CD4-positive, alpha-beta T cell treated with Interleukin-21 for 1 hour (primary cell): ENCODE measurements around the gene PICALM.
A peak's percentile ranks its signal among the peaks of the same experiment; 100 is the strongest.

Experiments used
- DNase-seq: peaks from one replicate; pipeline ENCODE4 v3.0.0-alpha.2; 2020

The PICALM gene

DNA sequence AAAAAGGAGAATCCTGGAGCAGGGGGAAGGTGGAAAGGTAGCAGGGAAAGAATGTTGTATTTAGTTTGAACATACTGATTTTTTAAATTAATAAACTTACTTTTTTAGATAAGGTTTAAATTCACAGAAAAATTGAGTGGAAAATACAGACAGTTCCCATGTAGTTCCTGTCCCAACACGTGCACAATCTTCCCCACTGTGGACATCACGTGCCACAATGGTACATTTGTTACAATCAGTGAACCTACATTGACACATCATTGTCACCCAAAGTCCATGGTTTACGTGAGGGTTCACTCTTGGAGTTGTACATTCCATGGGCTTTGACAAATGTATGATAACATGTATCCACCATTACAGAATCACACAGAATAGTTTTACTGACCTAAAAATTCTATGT, 10.5 kb upstream of the PICALM start:
- DNase-seq: no peak

DNA sequence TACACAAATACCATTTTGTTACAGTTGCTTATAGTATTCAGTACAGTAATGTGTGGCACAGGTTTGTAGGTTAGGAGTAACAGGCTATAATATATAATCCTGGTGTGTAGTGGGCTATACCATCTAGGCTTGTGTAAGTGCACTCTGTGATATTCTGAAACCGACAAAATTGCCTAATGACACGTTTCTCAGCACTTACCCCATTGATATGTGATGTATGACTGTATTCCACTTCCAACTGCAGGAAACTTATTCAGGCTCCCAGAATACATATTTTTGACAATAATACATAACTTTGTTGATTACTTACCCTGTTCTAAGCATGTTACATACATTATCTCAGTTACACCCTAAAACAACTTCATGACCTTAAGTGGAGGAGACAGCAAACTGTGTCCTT, 5.1 kb upstream of the PICALM start:
- DNase-seq: no peak

- DNase-seq: no peak
These were observed 3.3 kb upstream of the PICALM start for GRCh38 chr11:86072211-86072610.

DNA sequence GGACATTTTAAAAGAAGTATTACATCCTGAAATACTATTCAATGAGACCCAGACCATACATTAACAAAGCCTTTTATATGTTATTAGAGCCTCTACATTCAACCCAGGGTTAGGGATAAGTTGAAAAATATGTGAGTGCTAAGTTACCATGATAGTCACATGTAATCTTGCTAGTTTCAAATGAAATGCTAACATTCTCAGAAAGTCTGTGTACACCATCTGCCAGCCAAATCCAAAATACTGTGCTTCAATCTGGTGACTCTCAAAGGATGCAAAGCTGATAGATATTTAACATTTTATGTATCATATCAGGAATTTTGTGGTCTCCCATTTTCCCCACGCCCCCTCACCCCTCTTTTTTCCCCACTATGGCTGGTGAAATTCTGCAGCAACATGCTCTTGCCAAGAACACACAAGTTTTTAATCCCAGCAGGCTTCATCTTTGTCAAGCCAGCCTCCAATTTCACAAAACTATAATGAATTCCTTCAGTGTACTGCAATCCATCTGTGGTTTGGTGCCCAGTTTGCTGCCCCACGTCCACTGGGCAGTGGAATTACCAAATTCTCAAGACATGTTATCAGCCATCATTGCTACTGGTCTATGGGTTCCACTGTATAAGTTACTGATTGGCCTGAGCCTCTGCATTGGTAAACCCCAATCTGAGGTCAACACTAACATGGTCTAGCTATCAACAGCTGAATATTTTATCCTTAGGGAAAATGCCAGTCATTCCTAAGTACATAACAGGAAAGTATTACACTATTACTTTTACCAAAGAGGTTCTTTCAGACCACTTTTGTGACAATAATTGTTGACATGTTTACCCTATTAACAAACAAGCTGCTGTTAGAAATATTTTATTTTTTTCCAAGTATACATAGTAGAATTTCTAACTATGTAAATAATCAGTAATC, 1.5 kb upstream of the PICALM start:
- no peak for DNase-seq

- peak; percentile 37 for DNase-seq
These were observed 671 bp upstream of the PICALM start for GRCh38 chr11:86069408-86070101.

DNA sequence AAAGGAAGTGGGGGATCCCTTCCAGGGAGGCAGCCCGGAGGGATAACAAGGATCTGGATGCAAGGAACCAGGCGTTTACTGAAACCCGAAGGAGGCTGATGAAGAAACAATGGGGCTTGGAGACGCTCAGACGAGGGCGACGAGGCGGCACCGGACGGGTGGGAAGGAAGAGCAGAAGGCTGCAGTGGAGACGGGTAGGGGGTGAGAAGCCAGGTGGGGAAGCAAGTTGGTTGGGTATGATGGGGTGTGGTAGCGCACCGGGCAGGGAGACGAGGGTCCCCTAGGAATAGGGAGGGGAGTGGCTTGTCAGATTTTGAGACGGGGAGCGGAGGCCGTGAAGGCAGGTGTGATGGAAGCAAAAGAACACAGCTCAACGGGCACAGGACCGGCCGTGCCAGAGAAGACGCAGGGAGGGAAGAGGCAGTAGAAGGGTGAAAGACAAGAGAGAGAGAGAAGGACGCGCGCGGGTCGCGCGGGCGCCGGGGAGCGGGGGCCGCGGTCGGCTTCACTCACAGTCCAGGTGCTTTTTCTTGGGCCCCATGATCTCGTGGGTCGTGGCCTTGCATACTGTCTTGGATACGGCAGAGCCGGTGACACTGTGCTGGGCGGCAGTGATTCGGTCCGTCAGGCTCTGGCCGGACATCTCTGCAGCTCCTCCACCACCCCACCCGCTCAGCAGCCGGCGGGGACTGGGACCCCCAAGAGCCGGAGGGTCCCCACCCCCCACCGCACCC, 579 bp downstream of the PICALM start:
- peak; percentile 34 for DNase-seq

DNA sequence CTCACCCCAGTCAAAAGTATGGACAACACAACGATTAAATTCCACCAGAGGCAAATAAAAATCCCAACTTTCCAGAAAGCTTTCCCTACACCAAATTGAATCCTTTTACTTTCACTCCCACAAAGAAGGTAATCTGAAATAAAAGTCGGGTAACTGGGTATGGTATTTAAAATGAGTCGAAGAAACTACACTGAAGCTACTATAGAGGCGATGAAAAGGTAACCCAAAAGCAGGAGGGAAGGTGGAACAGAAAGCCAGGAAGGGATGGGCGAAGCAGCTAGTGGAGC, 1.1 kb downstream of the PICALM start:
- DNase-seq: no peak

DNA sequence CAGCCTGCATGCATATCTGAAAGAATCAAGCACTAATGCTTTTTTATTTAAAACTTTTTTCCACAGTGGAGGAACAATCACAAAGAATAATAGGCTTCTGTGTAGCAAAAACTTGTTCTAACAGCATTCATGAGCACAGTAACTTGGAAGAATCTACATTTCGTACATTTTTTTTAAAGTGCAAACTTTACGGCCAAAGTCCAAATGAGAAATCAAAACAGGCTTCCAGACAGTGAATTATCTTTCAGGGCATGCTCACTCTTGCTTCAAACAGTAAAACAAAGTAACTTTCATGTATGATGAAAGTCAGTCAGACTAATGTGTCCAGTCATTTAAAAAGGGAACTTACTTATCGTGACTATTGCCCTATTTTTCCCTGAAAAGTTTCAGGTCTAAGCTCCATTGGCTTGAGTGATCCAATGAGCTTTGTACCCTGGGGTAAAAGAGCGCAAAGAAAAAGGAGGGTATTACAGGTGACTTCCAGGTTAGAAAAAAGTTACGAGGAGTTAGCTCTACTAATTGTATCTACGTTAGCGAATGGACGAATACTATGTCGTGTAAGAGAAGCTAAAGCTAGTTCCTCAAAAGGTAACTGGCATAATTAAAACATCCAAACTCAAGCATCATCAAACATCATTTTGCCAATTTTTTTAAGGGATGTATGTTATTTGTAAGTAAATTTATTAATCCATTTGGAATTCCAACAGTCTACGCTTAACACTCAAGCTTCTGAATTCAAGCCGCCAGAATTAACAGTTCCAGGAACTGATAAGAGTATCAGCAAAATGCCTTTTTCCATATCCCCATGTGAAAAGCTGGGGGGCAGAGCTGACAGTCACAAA, 1.7 kb downstream of the PICALM start:
- DNase-seq: peak; percentile 42

GRCh38 chr11:86066657-86067008, 2.3 kb downstream of the PICALM start:
- DNase-seq: no peak

DNA sequence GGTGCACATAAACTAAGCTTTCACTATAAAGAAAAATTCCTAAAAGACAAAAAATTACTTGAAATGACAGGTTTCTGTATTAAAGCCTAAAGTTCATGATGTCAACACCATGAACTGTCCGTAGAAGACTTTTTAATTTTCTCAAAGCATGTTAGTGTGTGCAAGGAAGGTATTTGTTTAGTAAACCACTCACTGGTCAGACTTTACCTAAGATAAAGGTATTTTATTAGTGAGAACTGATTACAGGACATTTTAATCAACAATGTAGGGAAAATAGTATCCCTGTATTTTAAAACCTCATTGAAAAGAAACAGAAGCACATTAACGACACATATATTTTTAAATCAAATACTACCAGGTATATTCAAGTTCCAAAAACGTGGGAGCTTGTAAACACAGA, 2.9 kb downstream of the PICALM start:
- DNase-seq: no peak

GRCh38 chr11:86064220-86064803, 4.6 kb downstream of the PICALM start:
- DNase-seq: no peak

- DNase-seq: no peak
These were observed 5.3 kb downstream of the PICALM start for GRCh38 chr11:86063536-86063935.

- DNase-seq: peak; percentile 47
These were observed 6.2 kb downstream of the PICALM start for GRCh38 chr11:86062719-86063118.

GRCh38 chr11:86061483-86062205, 7.2 kb downstream of the PICALM start:
- no peak for DNase-seq

DNA sequence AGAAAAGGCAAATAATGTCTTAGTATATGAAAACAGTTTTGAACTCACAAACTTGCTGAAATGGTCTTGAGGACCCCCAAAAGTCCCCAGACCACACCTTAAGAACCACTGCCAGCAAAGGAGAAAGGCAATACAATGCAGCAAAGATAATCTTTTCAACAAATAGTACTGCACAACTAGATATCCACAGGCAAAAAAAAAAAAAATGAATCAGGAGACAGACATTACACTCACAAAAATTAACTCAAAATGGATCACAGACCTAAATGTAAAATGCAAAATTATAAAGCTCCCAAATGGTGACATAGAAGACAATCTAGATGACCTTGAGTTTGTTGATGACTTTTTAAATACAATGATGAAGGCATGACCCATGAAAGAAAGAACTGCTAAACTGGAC, 8.3 kb downstream of the PICALM start:
- DNase-seq: no peak

DNA sequence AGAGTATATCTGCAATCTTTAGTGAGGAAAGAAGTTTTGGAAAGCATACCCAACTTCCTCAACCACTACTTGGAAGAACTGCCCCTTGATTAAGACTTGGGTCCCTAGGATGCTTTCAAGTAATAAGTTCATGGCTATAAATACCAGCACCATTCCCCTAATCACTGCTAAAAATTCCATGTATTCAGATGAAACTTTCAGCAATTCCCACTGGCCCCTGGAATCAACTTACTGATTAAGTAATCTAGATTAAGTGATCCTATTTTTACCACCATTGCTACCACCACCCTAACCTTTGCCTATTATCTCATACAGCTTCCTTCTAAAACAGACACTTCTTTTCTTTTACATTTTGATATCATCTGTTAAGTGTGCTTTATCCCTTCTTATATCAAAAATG, 10.5 kb downstream of the PICALM start:
- DNase-seq: no peak

DNA sequence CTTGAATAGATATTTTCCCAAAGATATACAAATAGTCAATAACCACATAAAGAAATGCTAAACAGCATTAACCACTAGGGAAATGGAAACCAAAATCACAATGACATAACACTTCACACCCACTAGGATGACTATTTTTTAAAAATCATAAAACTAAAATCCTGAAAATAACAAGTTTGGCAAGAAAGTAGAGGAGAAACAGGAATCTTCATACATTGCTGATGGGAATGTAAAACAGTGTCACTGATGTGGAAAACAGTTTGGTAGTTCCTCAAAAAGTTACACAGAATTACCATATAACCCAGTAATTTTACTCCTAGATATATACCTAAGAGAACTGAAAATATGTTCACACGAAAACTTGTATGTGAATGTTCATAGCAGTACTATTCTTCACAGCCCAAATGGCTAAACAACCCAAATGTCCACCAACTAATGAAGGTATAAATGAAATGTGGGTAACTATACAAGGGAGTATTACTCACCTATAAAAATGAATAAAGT, 12.5 kb downstream of the PICALM start:
- DNase-seq: no peak

GRCh38 chr11:86052693-86053641, 15.9 kb downstream of the PICALM start:
- no peak for DNase-seq

DNA sequence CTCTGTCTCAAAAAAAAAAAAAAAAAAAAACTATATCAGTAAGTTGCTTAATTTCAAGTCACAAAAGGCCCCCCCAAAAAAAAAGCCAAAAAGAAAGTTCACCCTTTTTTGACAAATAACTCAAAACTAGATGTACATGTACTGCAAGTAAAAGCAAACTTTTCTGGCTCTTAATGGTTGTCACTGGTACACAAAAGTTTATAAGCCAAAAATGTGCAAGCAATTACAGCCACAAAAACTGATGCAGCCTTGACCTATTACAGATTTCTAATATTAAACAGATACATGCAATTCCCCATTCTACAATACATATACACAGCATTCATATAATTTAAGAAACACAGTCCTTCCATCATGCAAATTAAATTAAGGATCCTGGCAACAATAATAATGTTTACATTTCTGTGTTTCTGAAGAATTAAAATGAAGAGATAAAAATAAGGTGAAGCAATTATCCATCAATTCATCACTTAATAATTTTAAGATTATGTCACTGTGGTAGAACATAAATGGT, 18.6 kb downstream of the PICALM start:
- no peak for DNase-seq
